Smooth muscle cell of the brain vasculature (primary cell): ENCODE data around the gene MEIKIN.

Source experiments
- DNase-seq: peaks from one replicate; pipeline ENCODE4 v3.0.0-alpha.2; 2012; ENCODE audit warnings: low read depth, low spot score

The MEIKIN gene

GRCh38 chr5:131973089-131973712, 27.7 kb upstream of the MEIKIN start:
- DNase-seq, result no peak

GRCh38 chr5:131968396-131968954, 23.0 kb upstream of the MEIKIN start:
- no peak for DNase-seq

- no peak for DNase-seq
These were observed 21.1 kb upstream of the MEIKIN start for GRCh38 chr5:131966551-131966950.

- no peak for DNase-seq
These were observed 20.5 kb upstream of the MEIKIN start for GRCh38 chr5:131965826-131966415.

- no peak for DNase-seq
These were observed 14.4 kb upstream of the MEIKIN start for GRCh38 chr5:131959906-131960305.

- no peak for DNase-seq
These were observed 13.7 kb upstream of the MEIKIN start for GRCh38 chr5:131959136-131959535.

GRCh38 chr5:131957721-131958441, 12.4 kb upstream of the MEIKIN start:
- no peak for DNase-seq

- DNase-seq, result no peak
These were observed 8.5 kb upstream of the MEIKIN start for GRCh38 chr5:131953969-131954368.

- DNase-seq, result no peak
These were observed 6.9 kb upstream of the MEIKIN start for GRCh38 chr5:131952301-131952857.

GRCh38 chr5:131950706-131951105, 5.2 kb upstream of the MEIKIN start:
- no peak for DNase-seq

- no peak for DNase-seq
These were observed 2.0 kb upstream of the MEIKIN start for GRCh38 chr5:131947445-131947844.

GRCh38 chr5:131944702-131945550, 537 bp downstream of the MEIKIN start:
- no peak for DNase-seq

GRCh38 chr5:131943916-131944315, 1.5 kb downstream of the MEIKIN start:
- no peak for DNase-seq

- DNase-seq, result no peak
These were observed 3.4 kb downstream of the MEIKIN start for GRCh38 chr5:131942016-131942415.

GRCh38 chr5:131939690-131940345, 5.6 kb downstream of the MEIKIN start:
- DNase-seq, result no peak

- no peak for DNase-seq
These were observed 13.2 kb downstream of the MEIKIN start for GRCh38 chr5:131932235-131932634.

GRCh38 chr5:131928957-131929356, 16.5 kb downstream of the MEIKIN start:
- no peak for DNase-seq

GRCh38 chr5:131926168-131926567, 19.3 kb downstream of the MEIKIN start:
- DNase-seq, result no peak

- DNase-seq, result no peak
These were observed 29.0 kb downstream of the MEIKIN start for GRCh38 chr5:131916481-131916880.

GRCh38 chr5:131914472-131914871, 31.0 kb downstream of the MEIKIN start:
- DNase-seq, result no peak

GRCh38 chr5:131913603-131914002, 31.9 kb downstream of the MEIKIN start:
- no peak for DNase-seq
